HepG2 (cell line): ENCODE results near the gene SERPINI1. TPM values are rescaled to one million over a fixed set of nuclear protein-coding genes. Genes with fewer than 3 reads are reported as not detected.

Experiments
- ATAC-seq: fragments of 200-7000 bp; cut with Tn5 transposase; 3 replicates; pipeline ENCODE4 v1.9.1; 2020; ENCODE audit warnings: mild to moderate bottlenecking, moderate library complexity
- BruUV-seq: library from RNA; stranded (reverse); fragments of 400-500 nt; replicated peaks from 2 replicates; lab custom pipeline; 2021; lab: Mats Ljungman, UMichigan
- CTCF ChIA-PET: fragments of 300-600 bp; formaldehyde crosslinking; extraction: SDS; loops from one replicate; lab custom pipeline; 2021; ENCODE audit warnings: low total read pairs, inconsistent platforms, low intra/inter-chr PET ratio; lab: Yijun Ruan, JAX
- POLR2A ChIA-PET: fragments of 350-600 bp; sonication (Branson Sonifier 250); formaldehyde crosslinking; loops from one replicate; lab custom pipeline; 2020; ENCODE audit warnings: antibody characterized with exemption, inconsistent platforms; lab: Yijun Ruan, JAX
- DNase-seq: peaks from one replicate; pipeline ENCODE4 v3.0.0-alpha.2; 2015; ENCODE audit warnings: low spot score
- FAIRE-seq: peaks from 3 replicates; lab custom pipeline; 2011; peaks lifted over from hg19 to GRCh38; lab: Jason Lieb, UNC
- H2AFZ ChIP-seq: one replicate; pipeline ENCODE4 v1.6.1; 2011; ENCODE audit warnings: low read length, inconsistent platforms
- H3K27ac ChIP-seq: fragments of 300-600 bp; 3 replicates; pipeline ENCODE4 v1.8.0; 2011; ENCODE audit warnings: mixed run types, mild to moderate bottlenecking, mixed read lengths, low read length, inconsistent platforms; ENCODE audit not compliant: insufficient read depth; ENCODE audit errors: extremely low read length
- H3K27me3 ChIP-seq, 2 experiments: fragments of 200-600 bp in 1 of 2; 2 replicates in 1 of 2; 3 replicates in 1 of 2; pipeline versions ENCODE4 v1.6.0 to v1.8.0; 2011; ENCODE audit warnings: low read length in 2 of 2, mild to moderate bottlenecking in 2 of 2, moderate library complexity in 2 of 2, inconsistent platforms in 1 of 2; ENCODE audit not compliant: insufficient read depth in 2 of 2, control insufficient read depth in 1 of 2
- H3K36me3 ChIP-seq, 2 experiments: fragments of 200-600 bp in 1 of 2; replicated peaks in 1 of 2; 2 replicates in 1 of 2; 3 replicates in 1 of 2; pipeline versions ENCODE4 v1.5.1 to v1.8.0; 2011; ENCODE audit warnings: low read length in 2 of 2, inconsistent platforms in 1 of 2; ENCODE audit not compliant: insufficient read depth in 2 of 2, control insufficient read depth in 1 of 2
- H3K4me1 ChIP-seq: 2 replicates; pipeline ENCODE4 v1.5.1; 2012; ENCODE audit warnings: low read length, inconsistent platforms; ENCODE audit not compliant: insufficient read depth
- H3K4me2 ChIP-seq: 2 replicates; pipeline ENCODE4 v1.6.0; 2011; ENCODE audit warnings: low read depth, low read length, inconsistent platforms
- H3K4me3 ChIP-seq, 3 experiments: fragments of 200-600 bp in 1 of 3; sonication (generic), shearing (Covaris generic) in 1 of 3; replicated peaks in 1 of 3; 2 replicates each; pipeline ENCODE4 v1.5.1; 2011 to 2016; ENCODE audit warnings: low read length in 3 of 3, inconsistent platforms in 2 of 3, low read depth in 2 of 3, mild to moderate bottlenecking in 2 of 3, control low read depth in 1 of 3, mixed read lengths in 1 of 3; ENCODE audit not compliant: insufficient read depth in 1 of 3
- H3K79me2 ChIP-seq: one replicate; pipeline ENCODE4 v1.6.1; 2011; ENCODE audit warnings: low read length, inconsistent platforms; ENCODE audit not compliant: insufficient read depth
- H3K9ac ChIP-seq: 2 replicates; pipeline ENCODE4 v1.6.0; 2011; ENCODE audit warnings: mild to moderate bottlenecking, low read depth, low read length, inconsistent platforms; ENCODE audit not compliant: insufficient read depth
- H3K9me3 ChIP-seq: 2 replicates; pipeline ENCODE4 v1.5.1; 2012; ENCODE audit warnings: mild to moderate bottlenecking, low read length
- H4K20me1 ChIP-seq: 2 replicates; pipeline ENCODE4 v1.6.0; 2011; ENCODE audit warnings: inconsistent platforms, mild to moderate bottlenecking, low read length, moderate library complexity; ENCODE audit not compliant: insufficient read depth
- HDAC1 ChIP-seq: sonication (generic); formaldehyde crosslinking; IDR thresholded peaks from 2 replicates; pipeline ENCODE4 v1.5.1; 2020; ENCODE audit warnings: mild to moderate bottlenecking, missing genetic modification reagents
- KMT2B ChIP-seq: IDR thresholded peaks from 2 replicates; pipeline ENCODE4 v1.6.1; 2016; ENCODE audit warnings: missing genetic modification reagents, missing compliant biosample characterization
- MTA3 ChIP-seq: sonication (generic); formaldehyde crosslinking; IDR thresholded peaks from 2 replicates; pipeline ENCODE4 v1.4.0; 2020; ENCODE audit warnings: missing genetic modification reagents
- RFX3 ChIP-seq: IDR thresholded peaks from 2 replicates; pipeline ENCODE4 v1.6.1; 2016; ENCODE audit warnings: missing biosample characterization, missing genetic modification reagents
- TCF7 ChIP-seq: sonication (generic); IDR thresholded peaks from 2 replicates; pipeline ENCODE4 v1.6.1; 2016; ENCODE audit warnings: antibody characterized with exemption, low read depth
- ZBTB25 ChIP-seq: IDR thresholded peaks from 2 replicates; pipeline ENCODE4 v1.6.1; 2018; ENCODE audit warnings: missing genetic modification reagents
- ZNF143 ChIP-seq: sonication (generic); formaldehyde crosslinking; IDR thresholded peaks from 2 replicates; pipeline ENCODE4 v1.4.0; 2020; ENCODE audit warnings: missing genetic modification reagents
- ZNF350 ChIP-seq: sonication (generic); formaldehyde crosslinking; IDR thresholded peaks from 2 replicates; pipeline ENCODE4 v1.4.0; 2020; ENCODE audit warnings: mild to moderate bottlenecking, low read depth, missing genetic modification reagents, borderline replicate concordance
- ZNF460 ChIP-seq: sonication (generic); formaldehyde crosslinking; IDR thresholded peaks from 2 replicates; pipeline ENCODE4 v1.5.1; 2020; ENCODE audit warnings: missing genetic modification reagents, mild to moderate bottlenecking, borderline replicate concordance
- ZNF713 ChIP-seq: sonication (generic); formaldehyde crosslinking; IDR thresholded peaks from 2 replicates; pipeline ENCODE4 v1.4.0; 2020; ENCODE audit warnings: mild to moderate bottlenecking, missing genetic modification reagents
- ZNF891 ChIP-seq: sonication (generic); formaldehyde crosslinking; IDR thresholded peaks from 2 replicates; pipeline ENCODE4 v1.5.0; 2020; ENCODE audit warnings: mild to moderate bottlenecking, missing genetic modification reagents
- WGBS: methylation state at CpG from one replicate; pipeline ENCODE4 v1.1.6; 2017; ENCODE audit warnings: low lambda C conversion rate; 5-methylcytosine and 5-hydroxymethylcytosine counted together
- in situ Hi-C: cut with HindIII; loops from 2 replicates; pipeline ENCODE4 v1.10.0; 2017; ENCODE audit warnings: low pct_unique_long_range_greater_than_20kb; ENCODE audit not compliant: extremely low pct_ligation_motif_present
- intact Hi-C: fragments of 100-400 bp; cut with micrococcal nuclease; formaldehyde crosslinking; loops from one replicate; pipeline ENCODE4 v1.10.0; 2022; ENCODE audit not compliant: unreplicated experiment
- polyA plus RNA-seq, 8 experiments: library from polyadenylated mRNA; depleted of rRNA in 3 of 8; stranded (reverse) in 7 of 8; unstranded in 1 of 8; fragments of >200 nt; fragmentation: Illumina TruSeq in 4 of 8; extraction: Trizol in 4 of 8; gene quantifications; 2 replicates each; pipeline versions ENCODE4 v1.2.1 to v1.2.3, GENCODE V29; 2011 to 2016; ENCODE audit warnings: low read depth in 4 of 8, missing spikeins in 1 of 8, mixed read lengths in 1 of 8; ENCODE audit not compliant: insufficient read depth in 1 of 8
- total RNA-seq, 5 experiments: library from RNA; depleted of rRNA; stranded (reverse); fragments of >200 nt; fragmentation: Illumina TruSeq; extraction: Trizol; gene quantifications; 2 replicates each; pipeline ENCODE4 v1.2.3, GENCODE V29; 2016; ENCODE audit warnings: low read depth in 1 of 5
- TF ChIP-seq, protein P1 (sequence below): sonication (generic); formaldehyde crosslinking; IDR thresholded peaks from 2 replicates; pipeline ENCODE4 v1.5.1; 2020; ENCODE audit warnings: mild to moderate bottlenecking, missing genetic modification reagents, borderline replicate concordance
- TF ChIP-seq, protein P2 (sequence below): sonication (generic); formaldehyde crosslinking; conservative IDR thresholded peaks from 2 replicates; pipeline ENCODE4 v1.4.0; 2020; ENCODE audit warnings: mild to moderate bottlenecking, missing genetic modification reagents, moderate library complexity
- TF ChIP-seq, protein P3 (sequence below): sonication (generic); formaldehyde crosslinking; IDR thresholded peaks from 2 replicates; pipeline ENCODE4 v1.4.0; 2020; ENCODE audit warnings: missing genetic modification reagents

Gene SERPINI1
- total and polyA plus RNA-seq, 2 of the 13 experiments (the other 11 are each of a cell fraction or from before 2014, with no cell fraction given): 14.7 to 58.0 TPM

DNA sequence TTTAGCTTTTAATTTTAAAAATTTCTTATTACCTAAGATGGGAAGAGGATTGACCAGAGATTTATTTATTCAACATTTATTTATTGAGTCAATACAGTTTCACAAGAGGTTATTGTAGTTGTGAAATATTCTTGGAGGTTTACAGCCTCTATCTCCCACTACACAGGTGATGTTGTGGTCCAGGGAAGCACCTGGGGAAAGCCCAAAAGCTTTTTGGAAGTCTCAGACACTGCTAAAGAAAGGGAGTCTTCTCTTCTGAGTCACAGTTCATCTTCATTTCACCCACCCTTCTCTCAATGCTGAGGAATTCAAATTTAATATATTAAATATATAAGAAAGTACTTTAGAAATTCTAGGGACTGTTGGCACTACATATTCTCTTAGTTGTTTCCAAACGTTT lies 41.8 kb downstream of the SERPINI1 start:
- in situ Hi-C loops: no loop called here
- TF ChIP-seq TCF7 (no peak), MTA3 (no peak), ZNF143 (CRISPR knock-in tag) (no peak), RFX3 (CRISPR knock-in tag) (no peak), ZNF891 (CRISPR knock-in tag) (no peak), ZNF713 (CRISPR knock-in tag) (no peak), ZNF460 (CRISPR knock-in tag) (no peak), ZBTB25 (CRISPR knock-in tag) (no peak), ZNF350 (CRISPR knock-in tag) (no peak), HDAC1 (CRISPR knock-in tag) (no peak), KMT2B (no peak)
- TF ChIP-seq, protein P1, sequence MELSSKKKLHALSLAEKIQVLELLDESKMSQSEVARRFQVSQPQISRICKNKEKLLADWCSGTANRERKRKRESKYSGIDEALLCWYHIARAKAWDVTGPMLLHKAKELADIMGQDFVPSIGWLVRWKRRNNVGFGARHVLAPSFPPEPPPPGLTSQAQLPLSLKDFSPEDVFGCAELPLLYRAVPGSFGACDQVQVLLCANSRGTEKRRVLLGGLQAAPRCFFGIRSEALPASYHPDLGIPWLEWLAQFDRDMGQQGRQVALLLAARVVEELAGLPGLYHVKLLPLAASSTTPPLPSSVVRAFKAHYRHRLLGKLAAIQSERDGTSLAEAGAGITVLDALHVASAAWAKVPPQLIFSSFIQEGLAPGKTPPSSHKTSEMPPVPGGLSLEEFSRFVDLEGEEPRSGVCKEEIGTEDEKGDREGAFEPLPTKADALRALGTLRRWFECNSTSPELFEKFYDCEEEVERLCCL (CRISPR knock-in tag): no peak
- TF ChIP-seq, protein P2, sequence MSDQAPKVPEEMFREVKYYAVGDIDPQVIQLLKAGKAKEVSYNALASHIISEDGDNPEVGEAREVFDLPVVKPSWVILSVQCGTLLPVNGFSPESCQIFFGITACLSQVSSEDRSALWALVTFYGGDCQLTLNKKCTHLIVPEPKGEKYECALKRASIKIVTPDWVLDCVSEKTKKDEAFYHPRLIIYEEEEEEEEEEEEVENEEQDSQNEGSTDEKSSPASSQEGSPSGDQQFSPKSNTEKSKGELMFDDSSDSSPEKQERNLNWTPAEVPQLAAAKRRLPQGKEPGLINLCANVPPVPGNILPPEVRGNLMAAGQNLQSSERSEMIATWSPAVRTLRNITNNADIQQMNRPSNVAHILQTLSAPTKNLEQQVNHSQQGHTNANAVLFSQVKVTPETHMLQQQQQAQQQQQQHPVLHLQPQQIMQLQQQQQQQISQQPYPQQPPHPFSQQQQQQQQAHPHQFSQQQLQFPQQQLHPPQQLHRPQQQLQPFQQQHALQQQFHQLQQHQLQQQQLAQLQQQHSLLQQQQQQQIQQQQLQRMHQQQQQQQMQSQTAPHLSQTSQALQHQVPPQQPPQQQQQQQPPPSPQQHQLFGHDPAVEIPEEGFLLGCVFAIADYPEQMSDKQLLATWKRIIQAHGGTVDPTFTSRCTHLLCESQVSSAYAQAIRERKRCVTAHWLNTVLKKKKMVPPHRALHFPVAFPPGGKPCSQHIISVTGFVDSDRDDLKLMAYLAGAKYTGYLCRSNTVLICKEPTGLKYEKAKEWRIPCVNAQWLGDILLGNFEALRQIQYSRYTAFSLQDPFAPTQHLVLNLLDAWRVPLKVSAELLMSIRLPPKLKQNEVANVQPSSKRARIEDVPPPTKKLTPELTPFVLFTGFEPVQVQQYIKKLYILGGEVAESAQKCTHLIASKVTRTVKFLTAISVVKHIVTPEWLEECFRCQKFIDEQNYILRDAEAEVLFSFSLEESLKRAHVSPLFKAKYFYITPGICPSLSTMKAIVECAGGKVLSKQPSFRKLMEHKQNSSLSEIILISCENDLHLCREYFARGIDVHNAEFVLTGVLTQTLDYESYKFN (CRISPR knock-in tag): no peak
- TF ChIP-seq, protein P3, sequence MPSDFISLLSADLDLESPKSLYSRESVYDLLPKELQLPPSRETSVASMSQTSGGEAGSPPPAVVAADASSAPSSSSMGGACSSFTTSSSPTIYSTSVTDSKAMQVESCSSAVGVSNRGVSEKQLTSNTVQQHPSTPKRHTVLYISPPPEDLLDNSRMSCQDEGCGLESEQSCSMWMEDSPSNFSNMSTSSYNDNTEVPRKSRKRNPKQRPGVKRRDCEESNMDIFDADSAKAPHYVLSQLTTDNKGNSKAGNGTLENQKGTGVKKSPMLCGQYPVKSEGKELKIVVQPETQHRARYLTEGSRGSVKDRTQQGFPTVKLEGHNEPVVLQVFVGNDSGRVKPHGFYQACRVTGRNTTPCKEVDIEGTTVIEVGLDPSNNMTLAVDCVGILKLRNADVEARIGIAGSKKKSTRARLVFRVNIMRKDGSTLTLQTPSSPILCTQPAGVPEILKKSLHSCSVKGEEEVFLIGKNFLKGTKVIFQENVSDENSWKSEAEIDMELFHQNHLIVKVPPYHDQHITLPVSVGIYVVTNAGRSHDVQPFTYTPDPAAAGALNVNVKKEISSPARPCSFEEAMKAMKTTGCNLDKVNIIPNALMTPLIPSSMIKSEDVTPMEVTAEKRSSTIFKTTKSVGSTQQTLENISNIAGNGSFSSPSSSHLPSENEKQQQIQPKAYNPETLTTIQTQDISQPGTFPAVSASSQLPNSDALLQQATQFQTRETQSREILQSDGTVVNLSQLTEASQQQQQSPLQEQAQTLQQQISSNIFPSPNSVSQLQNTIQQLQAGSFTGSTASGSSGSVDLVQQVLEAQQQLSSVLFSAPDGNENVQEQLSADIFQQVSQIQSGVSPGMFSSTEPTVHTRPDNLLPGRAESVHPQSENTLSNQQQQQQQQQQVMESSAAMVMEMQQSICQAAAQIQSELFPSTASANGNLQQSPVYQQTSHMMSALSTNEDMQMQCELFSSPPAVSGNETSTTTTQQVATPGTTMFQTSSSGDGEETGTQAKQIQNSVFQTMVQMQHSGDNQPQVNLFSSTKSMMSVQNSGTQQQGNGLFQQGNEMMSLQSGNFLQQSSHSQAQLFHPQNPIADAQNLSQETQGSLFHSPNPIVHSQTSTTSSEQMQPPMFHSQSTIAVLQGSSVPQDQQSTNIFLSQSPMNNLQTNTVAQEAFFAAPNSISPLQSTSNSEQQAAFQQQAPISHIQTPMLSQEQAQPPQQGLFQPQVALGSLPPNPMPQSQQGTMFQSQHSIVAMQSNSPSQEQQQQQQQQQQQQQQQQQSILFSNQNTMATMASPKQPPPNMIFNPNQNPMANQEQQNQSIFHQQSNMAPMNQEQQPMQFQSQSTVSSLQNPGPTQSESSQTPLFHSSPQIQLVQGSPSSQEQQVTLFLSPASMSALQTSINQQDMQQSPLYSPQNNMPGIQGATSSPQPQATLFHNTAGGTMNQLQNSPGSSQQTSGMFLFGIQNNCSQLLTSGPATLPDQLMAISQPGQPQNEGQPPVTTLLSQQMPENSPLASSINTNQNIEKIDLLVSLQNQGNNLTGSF (CRISPR knock-in tag): no peak

More for the DNA sequence above, 41.8 kb downstream of the SERPINI1 start:
- Histone ChIP-seq H3K27me3 (no peaks in the 10 kb centered on the region), H3K4me1 (peaks cover 7% of the 10 kb centered on the region; the same call in 1 of the 2 replicates), H4K20me1 (no peaks in the 10 kb centered on the region), H3K9ac (no peak overlapping the region), H3K4me3 (no peak overlapping the region), H3K79me2 (no peaks in the 10 kb centered on the region), H2AFZ (no peak overlapping the region), H3K36me3 (no peaks in the 10 kb centered on the region), H3K9me3 (peaks cover 12% of the 10 kb centered on the region), H3K4me2 (no peak overlapping the region), H3K27ac (no peak overlapping the region)
- ATAC-seq (no peak), FAIRE-seq (no peak), DNase-seq (no peak)
- CTCF ChIA-PET: no interaction called here
- BruUV-seq: no TSS peak
- WGBS: 18% methylated on average over 1 of the region's 1 CpG
- intact Hi-C loops: no loop called here
- POLR2A ChIA-PET: no interaction called here
